ENCODE measurements around the gene CAPN14. TPM values are rescaled to one million over a fixed set of nuclear protein-coding genes. Genes with fewer than 3 reads are reported as not detected.

CAPN14 gene
- total RNA-seq, 1 experiment from 2014 or later, result not detected

DNA sequence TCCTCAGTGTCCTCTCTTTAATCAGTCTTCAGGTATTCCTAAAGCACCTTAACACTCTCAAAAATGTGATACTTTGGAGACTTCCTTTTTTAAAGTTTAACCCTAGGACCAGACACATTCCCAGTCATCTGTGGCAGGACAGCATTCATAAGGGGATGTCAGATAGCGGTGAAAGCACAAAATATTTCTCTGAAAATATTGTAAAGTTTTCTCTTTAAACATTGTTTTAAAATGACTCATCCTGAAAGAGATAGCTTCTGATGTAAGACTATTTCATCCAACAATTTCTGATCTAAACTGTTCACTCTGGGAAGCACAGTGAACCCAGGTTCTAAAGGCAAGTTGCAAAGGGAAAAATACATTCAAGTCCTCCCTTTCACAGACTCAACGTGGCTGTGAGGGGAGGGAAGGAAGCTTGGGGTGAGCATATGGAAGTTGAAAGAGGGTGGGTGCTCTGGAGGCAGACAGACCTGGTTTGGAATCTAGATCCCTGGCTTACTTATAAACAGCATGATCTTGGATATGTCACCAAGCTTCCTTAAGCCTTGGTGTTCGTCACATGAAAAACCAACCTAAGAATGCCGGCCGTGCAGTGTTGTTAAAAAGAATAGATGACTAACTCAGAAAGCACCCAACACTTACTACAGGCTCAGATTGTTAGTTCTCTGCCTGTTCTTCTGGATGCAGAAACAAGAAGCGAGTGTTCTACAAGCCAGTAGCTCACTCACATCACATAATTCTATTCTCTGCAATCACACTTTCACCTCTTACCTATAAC, 91.2 kb downstream of the CAPN14 start:
- BruUV-seq (replicated peaks), result no TSS peak
- Histone ChIP-seq H3K4me3 (replicated peaks in 1 of 2; ENCODE audit: low read depth in 1 of 2, low read length in 2 of 2) (no peak overlapping the region), H3K4me1 (ENCODE audit: control insufficient read depth in 1 of 2, insufficient read depth in 2 of 2, low read length in 2 of 2) (no peaks in the 10 kb centered on the region), H2AFZ (ENCODE audit: low read depth, low read length, poor library complexity, severe bottlenecking) (no peak overlapping the region), H3K9ac (ENCODE audit: low read length) (no peak overlapping the region), H3K36me3 (ENCODE audit: control insufficient read depth in 1 of 2, insufficient read depth in 2 of 2, low read length in 2 of 2) (no peaks in the 10 kb centered on the region), H4K20me1 (ENCODE audit: insufficient read depth) (no peaks in the 10 kb centered on the region; the same call in 1 of the 2 replicates), H3K9me2 (ENCODE audit: insufficient read depth) (no peaks in the 10 kb centered on the region), H3K4me2 (ENCODE audit: low read length) (no peak overlapping the region), H3K79me2 (ENCODE audit: insufficient read depth, low read length) (peaks cover 8% of the 10 kb centered on the region; the same call in 1 of the 2 replicates), H3K9me3 (ENCODE audit: control insufficient read depth in 1 of 2, insufficient read depth in 1 of 2, low read depth in 1 of 2, low read length in 2 of 2) (no peaks in the 10 kb centered on the region), H3K27me3 (ENCODE audit: insufficient read depth, low read length) (no peaks in the 10 kb centered on the region), H3K27ac (ENCODE audit: low read depth, low read length) (no peak overlapping the region)
- RAD21 ChIA-PET (ENCODE audit: low non-redundant PET in 1 of 2, low total read pairs in 2 of 2, uncharacterized antibody in 2 of 2, unreplicated experiment in 2 of 2), result no interaction called here
- DNase-seq (ENCODE audit: low read depth, low spot score), result no peak
- CTCF ChIA-PET, result no interaction called here
- TF ChIP-seq ZNF274 (IDR thresholded peaks at IDR 0.05; ENCODE audit: low read depth, low read length) (no peak), EZH2phosphoT487 (IDR thresholded peaks at IDR 0.05; ENCODE audit: borderline replicate concordance) (no peak), CEBPB (IDR thresholded peaks at IDR 0.05; ENCODE audit: low read depth) (no peak), POLR2A (IDR thresholded peaks at IDR 0.05; ENCODE audit: borderline replicate concordance, extremely low read depth, insufficient read depth, insufficient read length) (no peak), EGR1 (IDR thresholded peaks at IDR 0.05; ENCODE audit: low read depth) (no peak), ELF1 (IDR thresholded peaks at IDR 0.05; ENCODE audit: borderline replicate concordance, low read depth) (no peak), FOSL1 (IDR thresholded peaks at IDR 0.05; ENCODE audit: low read depth) (no peak), ATF3 (IDR thresholded peaks at IDR 0.05) (no peak), ZFX (IDR thresholded peaks at IDR 0.05) (no peak), RAD21 (IDR thresholded peaks at IDR 0.05; ENCODE audit: low read depth) (no peak), CBX3 (IDR thresholded peaks at IDR 0.05; ENCODE audit: low read depth) (no peak), MAX (IDR thresholded peaks at IDR 0.05) (no peak)
- TF ChIP-seq, protein P1, sequence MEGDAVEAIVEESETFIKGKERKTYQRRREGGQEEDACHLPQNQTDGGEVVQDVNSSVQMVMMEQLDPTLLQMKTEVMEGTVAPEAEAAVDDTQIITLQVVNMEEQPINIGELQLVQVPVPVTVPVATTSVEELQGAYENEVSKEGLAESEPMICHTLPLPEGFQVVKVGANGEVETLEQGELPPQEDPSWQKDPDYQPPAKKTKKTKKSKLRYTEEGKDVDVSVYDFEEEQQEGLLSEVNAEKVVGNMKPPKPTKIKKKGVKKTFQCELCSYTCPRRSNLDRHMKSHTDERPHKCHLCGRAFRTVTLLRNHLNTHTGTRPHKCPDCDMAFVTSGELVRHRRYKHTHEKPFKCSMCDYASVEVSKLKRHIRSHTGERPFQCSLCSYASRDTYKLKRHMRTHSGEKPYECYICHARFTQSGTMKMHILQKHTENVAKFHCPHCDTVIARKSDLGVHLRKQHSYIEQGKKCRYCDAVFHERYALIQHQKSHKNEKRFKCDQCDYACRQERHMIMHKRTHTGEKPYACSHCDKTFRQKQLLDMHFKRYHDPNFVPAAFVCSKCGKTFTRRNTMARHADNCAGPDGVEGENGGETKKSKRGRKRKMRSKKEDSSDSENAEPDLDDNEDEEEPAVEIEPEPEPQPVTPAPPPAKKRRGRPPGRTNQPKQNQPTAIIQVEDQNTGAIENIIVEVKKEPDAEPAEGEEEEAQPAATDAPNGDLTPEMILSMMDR (IDR thresholded peaks at IDR 0.05 in 2 of 3, conservative IDR thresholded peaks at IDR 0.05 in 1 of 3; ENCODE audit: borderline replicate concordance in 1 of 3, insufficient read depth in 1 of 3, low read depth in 2 of 3, low read length in 2 of 3), result no peak
- TF ChIP-seq, protein P2, sequence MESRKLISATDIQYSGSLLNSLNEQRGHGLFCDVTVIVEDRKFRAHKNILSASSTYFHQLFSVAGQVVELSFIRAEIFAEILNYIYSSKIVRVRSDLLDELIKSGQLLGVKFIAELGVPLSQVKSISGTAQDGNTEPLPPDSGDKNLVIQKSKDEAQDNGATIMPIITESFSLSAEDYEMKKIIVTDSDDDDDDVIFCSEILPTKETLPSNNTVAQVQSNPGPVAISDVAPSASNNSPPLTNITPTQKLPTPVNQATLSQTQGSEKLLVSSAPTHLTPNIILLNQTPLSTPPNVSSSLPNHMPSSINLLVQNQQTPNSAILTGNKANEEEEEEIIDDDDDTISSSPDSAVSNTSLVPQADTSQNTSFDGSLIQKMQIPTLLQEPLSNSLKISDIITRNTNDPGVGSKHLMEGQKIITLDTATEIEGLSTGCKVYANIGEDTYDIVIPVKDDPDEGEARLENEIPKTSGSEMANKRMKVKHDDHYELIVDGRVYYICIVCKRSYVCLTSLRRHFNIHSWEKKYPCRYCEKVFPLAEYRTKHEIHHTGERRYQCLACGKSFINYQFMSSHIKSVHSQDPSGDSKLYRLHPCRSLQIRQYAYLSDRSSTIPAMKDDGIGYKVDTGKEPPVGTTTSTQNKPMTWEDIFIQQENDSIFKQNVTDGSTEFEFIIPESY (IDR thresholded peaks at IDR 0.05; ENCODE audit: extremely low read depth, insufficient replicate concordance, low read length), result no peak
- POLR2A ChIA-PET, result no interaction called here
- ATAC-seq, result no peak
- intact Hi-C loops (cut with micrococcal nuclease), result no loop called here
